Measurements from ENCODE around the gene SCAF4. TPM values are rescaled to one million over a fixed set of nuclear protein-coding genes. Genes with fewer than 3 reads are reported as not detected.

Gene SCAF4
- total and polyA plus RNA-seq, 10 of the 15 experiments (the other 5 are each of a cell fraction or from before 2014, with no cell fraction given), result 4.3 to 49.3 (median 16.0) TPM

DNA sequence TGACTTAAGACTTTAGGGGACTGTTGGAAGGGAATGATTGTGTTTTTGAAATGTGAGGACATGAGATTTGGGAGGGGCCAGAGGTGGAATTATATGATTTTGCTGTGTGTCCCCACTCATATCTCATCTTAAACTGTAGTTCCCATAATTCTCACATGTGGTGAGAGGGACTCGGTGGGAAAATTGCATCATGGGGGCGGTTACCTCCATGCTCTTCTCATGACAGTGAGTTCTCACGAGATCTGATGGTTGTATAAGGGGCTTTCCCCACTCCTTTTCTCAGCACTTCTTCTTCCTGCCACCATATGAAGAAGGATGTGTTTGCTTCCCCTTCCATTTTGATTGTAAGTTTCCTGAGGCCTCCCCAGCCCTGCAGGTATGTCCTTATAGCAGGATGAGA, 35.0 kb upstream of the SCAF4 start:
- Histone ChIP-seq H3K27me3 (replicated peaks in 1 of 2; ENCODE audit: control insufficient read depth in 2 of 2, insufficient read depth in 2 of 2, low read length in 1 of 2) (no peaks in the 10 kb centered on the region; a peak in 1 of 4 replicates), H3K27ac (ENCODE audit: control insufficient read depth, insufficient read depth) (no peak overlapping the region), H4K20me1 (ENCODE audit: control insufficient read depth, insufficient read depth) (no peaks in the 10 kb centered on the region), H3K79me2 (ENCODE audit: control insufficient read depth, insufficient read depth, low read length) (no peaks in the 10 kb centered on the region), H3K36me3 (ENCODE audit: control insufficient read depth in 2 of 2, insufficient read depth in 2 of 2, low read length in 1 of 2) (no peaks in the 10 kb centered on the region), H3K4me3 (no peak overlapping the region), H3K4me2 (ENCODE audit: control insufficient read depth, insufficient read depth) (no peak overlapping the region), H3K9me3 (replicated peaks; ENCODE audit: control insufficient read depth, insufficient read depth, low read length) (peaks cover 2% of the 10 kb centered on the region; the same call in 1 of the 3 replicates), H3K9ac (ENCODE audit: control insufficient read depth, insufficient read depth, low read length) (no peak overlapping the region), H3K4me1 (ENCODE audit: control insufficient read depth, insufficient read depth, low read length) (no peaks in the 10 kb centered on the region), H2AFZ (ENCODE audit: control insufficient read depth, low read depth, low read length) (no peak overlapping the region)
- in situ Hi-C loops (cut with MboI) (no loop called here), intact Hi-C loops (cut with micrococcal nuclease; ENCODE audit: unreplicated experiment) (no loop called here)
- ChIA-PET SMC1A (ENCODE audit: uncharacterized antibody, unreplicated experiment) (interaction anchor here (1.0 kb wide), 1 partner anchor 30 kb away, joined by 3 read pairs; no protein-coding TSS in a partner anchor), RAD21 (ENCODE audit: unreplicated experiment) (no interaction called here), POLR2A (no interaction called here), CTCF (no interaction called here)
- 3% methylated on average over 3 of the region's 3 CpGs for WGBS (ENCODE audit: insufficient coverage, insufficient replicate concordance, low lambda C conversion rate, missing lambda C conversion rate)
- TF ChIP-seq POLR2A (IDR thresholded peaks at IDR 0.05; ENCODE audit: low read depth, low read length) (no peak), CBX5 (IDR thresholded peaks at IDR 0.05; ENCODE audit: low read depth) (no peak), CREB1 (IDR thresholded peaks at IDR 0.05; ENCODE audit: low read depth) (no peak), FOXK2 (IDR thresholded peaks at IDR 0.05) (no peak), EZH2 (IDR thresholded peaks at IDR 0.05; ENCODE audit: borderline replicate concordance, control insufficient read depth, low read depth, low read length) (no peak), TCF3 (IDR thresholded peaks at IDR 0.05; ENCODE audit: borderline replicate concordance, insufficient read depth, low read depth, low read length) (no peak), TCF12 (IDR thresholded peaks at IDR 0.05; ENCODE audit: low read depth, low read length) (no peak), LARP7 (IDR thresholded peaks at IDR 0.05) (no peak), SRF (IDR thresholded peaks at IDR 0.05; ENCODE audit: low read depth in 2 of 2, low read length in 2 of 2) (no peak), MTA3 (IDR thresholded peaks at IDR 0.05; ENCODE audit: borderline replicate concordance, low read length) (no peak), SIN3A (IDR thresholded peaks at IDR 0.05; ENCODE audit: low read depth, low read length) (no peak), SUPT20H (IDR thresholded peaks at IDR 0.05; ENCODE audit: borderline replicate concordance, control insufficient read depth, low read depth, low read length) (no peak), ZZZ3 (IDR thresholded peaks at IDR 0.05; ENCODE audit: control insufficient read depth, insufficient read length, low read depth) (no peak), WRNIP1 (IDR thresholded peaks at IDR 0.05; ENCODE audit: borderline replicate concordance, low read depth, low read length) (no peak)
- TF ChIP-seq, protein P1, sequence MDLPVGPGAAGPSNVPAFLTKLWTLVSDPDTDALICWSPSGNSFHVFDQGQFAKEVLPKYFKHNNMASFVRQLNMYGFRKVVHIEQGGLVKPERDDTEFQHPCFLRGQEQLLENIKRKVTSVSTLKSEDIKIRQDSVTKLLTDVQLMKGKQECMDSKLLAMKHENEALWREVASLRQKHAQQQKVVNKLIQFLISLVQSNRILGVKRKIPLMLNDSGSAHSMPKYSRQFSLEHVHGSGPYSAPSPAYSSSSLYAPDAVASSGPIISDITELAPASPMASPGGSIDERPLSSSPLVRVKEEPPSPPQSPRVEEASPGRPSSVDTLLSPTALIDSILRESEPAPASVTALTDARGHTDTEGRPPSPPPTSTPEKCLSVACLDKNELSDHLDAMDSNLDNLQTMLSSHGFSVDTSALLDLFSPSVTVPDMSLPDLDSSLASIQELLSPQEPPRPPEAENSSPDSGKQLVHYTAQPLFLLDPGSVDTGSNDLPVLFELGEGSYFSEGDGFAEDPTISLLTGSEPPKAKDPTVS (IDR thresholded peaks at IDR 0.05; ENCODE audit: low read depth, low read length), result no peak
- TF ChIP-seq, protein P2, sequence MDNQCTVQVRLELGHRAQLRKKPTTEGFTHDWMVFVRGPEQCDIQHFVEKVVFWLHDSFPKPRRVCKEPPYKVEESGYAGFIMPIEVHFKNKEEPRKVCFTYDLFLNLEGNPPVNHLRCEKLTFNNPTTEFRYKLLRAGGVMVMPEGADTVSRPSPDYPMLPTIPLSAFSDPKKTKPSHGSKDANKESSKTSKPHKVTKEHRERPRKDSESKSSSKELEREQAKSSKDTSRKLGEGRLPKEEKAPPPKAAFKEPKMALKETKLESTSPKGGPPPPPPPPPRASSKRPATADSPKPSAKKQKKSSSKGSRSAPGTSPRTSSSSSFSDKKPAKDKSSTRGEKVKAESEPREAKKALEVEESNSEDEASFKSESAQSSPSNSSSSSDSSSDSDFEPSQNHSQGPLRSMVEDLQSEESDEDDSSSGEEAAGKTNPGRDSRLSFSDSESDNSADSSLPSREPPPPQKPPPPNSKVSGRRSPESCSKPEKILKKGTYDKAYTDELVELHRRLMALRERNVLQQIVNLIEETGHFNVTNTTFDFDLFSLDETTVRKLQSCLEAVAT (IDR thresholded peaks at IDR 0.05), result no peak
- TF ChIP-seq, protein P3, sequence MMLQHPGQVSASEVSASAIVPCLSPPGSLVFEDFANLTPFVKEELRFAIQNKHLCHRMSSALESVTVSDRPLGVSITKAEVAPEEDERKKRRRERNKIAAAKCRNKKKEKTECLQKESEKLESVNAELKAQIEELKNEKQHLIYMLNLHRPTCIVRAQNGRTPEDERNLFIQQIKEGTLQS (IDR thresholded peaks at IDR 0.05; ENCODE audit: borderline replicate concordance, extremely low read depth, low read depth, low read length), result no peak
- TF ChIP-seq, protein P4, sequence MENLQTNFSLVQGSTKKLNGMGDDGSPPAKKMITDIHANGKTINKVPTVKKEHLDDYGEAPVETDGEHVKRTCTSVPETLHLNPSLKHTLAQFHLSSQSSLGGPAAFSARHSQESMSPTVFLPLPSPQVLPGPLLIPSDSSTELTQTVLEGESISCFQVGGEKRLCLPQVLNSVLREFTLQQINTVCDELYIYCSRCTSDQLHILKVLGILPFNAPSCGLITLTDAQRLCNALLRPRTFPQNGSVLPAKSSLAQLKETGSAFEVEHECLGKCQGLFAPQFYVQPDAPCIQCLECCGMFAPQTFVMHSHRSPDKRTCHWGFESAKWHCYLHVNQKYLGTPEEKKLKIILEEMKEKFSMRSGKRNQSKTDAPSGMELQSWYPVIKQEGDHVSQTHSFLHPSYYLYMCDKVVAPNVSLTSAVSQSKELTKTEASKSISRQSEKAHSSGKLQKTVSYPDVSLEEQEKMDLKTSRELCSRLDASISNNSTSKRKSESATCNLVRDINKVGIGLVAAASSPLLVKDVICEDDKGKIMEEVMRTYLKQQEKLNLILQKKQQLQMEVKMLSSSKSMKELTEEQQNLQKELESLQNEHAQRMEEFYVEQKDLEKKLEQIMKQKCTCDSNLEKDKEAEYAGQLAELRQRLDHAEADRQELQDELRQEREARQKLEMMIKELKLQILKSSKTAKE (IDR thresholded peaks at IDR 0.05; ENCODE audit: low read depth, poor library complexity, severe bottlenecking), result no peak
- TF ChIP-seq, protein P5, sequence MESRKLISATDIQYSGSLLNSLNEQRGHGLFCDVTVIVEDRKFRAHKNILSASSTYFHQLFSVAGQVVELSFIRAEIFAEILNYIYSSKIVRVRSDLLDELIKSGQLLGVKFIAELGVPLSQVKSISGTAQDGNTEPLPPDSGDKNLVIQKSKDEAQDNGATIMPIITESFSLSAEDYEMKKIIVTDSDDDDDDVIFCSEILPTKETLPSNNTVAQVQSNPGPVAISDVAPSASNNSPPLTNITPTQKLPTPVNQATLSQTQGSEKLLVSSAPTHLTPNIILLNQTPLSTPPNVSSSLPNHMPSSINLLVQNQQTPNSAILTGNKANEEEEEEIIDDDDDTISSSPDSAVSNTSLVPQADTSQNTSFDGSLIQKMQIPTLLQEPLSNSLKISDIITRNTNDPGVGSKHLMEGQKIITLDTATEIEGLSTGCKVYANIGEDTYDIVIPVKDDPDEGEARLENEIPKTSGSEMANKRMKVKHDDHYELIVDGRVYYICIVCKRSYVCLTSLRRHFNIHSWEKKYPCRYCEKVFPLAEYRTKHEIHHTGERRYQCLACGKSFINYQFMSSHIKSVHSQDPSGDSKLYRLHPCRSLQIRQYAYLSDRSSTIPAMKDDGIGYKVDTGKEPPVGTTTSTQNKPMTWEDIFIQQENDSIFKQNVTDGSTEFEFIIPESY (IDR thresholded peaks at IDR 0.05), result no peak
- FAIRE-seq, result no peak
- no TSS peak for BruUV-seq (replicated peaks)
- ATAC-seq, result no peak
- DNase-seq (ENCODE audit: low read depth, low spot score), result no peak
